ENCODE data around the gene MACROD2. TPM values are rescaled to one million over a fixed set of nuclear protein-coding genes. Genes with fewer than 3 reads are reported as not detected.

Gene MACROD2
- total RNA-seq, 1 experiment from 2014 or later = 1.6 TPM

DNA sequence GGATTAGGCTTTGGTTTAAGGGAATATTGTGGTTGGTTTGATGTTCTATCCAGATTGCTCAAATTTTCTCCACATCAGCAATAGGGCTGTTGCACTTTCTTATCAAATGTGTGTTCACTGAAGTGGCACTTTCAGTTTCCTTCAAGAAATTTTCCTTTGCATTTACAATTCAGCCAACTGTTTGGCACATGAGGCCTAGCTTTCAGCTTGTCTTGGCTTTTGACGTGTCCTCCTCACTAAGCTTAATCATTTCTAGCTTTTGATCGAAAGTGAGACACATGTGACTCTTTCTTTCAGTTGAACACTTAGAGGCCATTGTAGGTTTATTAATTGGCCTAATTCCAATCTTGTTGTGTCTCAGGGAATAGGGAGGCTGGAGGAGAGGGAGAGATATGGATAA is 237.3 kb downstream of the MACROD2 start:
- Histone ChIP-seq H3K27me3 (ENCODE audit: insufficient read depth, low read length) (no peaks in the 10 kb centered on the region), H3K4ac (ENCODE audit: low read depth, low read length) (no peak overlapping the region), H4K91ac (ENCODE audit: insufficient read length, low read depth, low read length) (no peak overlapping the region), H2BK20ac (ENCODE audit: low read depth, low read length, poor library complexity, severe bottlenecking) (no peak overlapping the region), H3T11ph (ENCODE audit: low read length) (no peak overlapping the region), H3K14ac (ENCODE audit: insufficient read depth, low read length) (no peak overlapping the region), H4K5ac (ENCODE audit: insufficient read length, low read depth, low read length) (no peak overlapping the region), H4K8ac (replicated peaks; ENCODE audit: insufficient read length, low read depth, low read length) (no peak overlapping the region), H3K27ac (ENCODE audit: insufficient read length, low read depth, low read length) (no peak overlapping the region), H3K9me3 (ENCODE audit: control insufficient read depth, low read depth, low read length) (no peaks in the 10 kb centered on the region), H4K20me1 (ENCODE audit: control insufficient read depth, insufficient read depth, insufficient read length) (no peaks in the 10 kb centered on the region), H3K23me2 (ENCODE audit: insufficient read length, low read depth, low read length, poor library complexity, severe bottlenecking) (no peaks in the 10 kb centered on the region), H2BK120ac (ENCODE audit: low read depth, low read length, poor library complexity, severe bottlenecking) (no peak overlapping the region), H2BK5ac (ENCODE audit: insufficient read length, low read length) (no peak overlapping the region), H3K9ac (ENCODE audit: extremely low read depth, insufficient read length, low read length) (no peak overlapping the region), H2AK5ac (ENCODE audit: insufficient read length, low read length) (no peak overlapping the region), H3K79me2 (ENCODE audit: insufficient read depth, low read length) (no peaks in the 10 kb centered on the region), H3K4me1 (ENCODE audit: insufficient read depth, low read length) (no peaks in the 10 kb centered on the region), H3K56ac (ENCODE audit: insufficient read length, low read depth, low read length) (no peak overlapping the region), H2AFZ (ENCODE audit: low read length) (no peak overlapping the region), H2BK12ac (ENCODE audit: insufficient read length, low read depth, low read length) (no peak overlapping the region), H3K18ac (ENCODE audit: insufficient read length, low read depth, low read length) (no peak overlapping the region), H3K79me1 (ENCODE audit: insufficient read depth, low read depth, low read length, poor library complexity, severe bottlenecking) (no peaks in the 10 kb centered on the region), H3K23ac (ENCODE audit: insufficient read length, low read depth, low read length) (no peak overlapping the region), H2BK15ac (ENCODE audit: low read depth, low read length) (no peak overlapping the region), H3K4me2 (ENCODE audit: insufficient read depth, insufficient read length, low read length) (no peak overlapping the region)
- no peaks in the 10 kb centered on the region for H3K9me3 Mint-ChIP-seq
- DNase-seq = no peak
- H3K4me3 Mint-ChIP-seq = no peak overlapping the region
- TF ChIP-seq, protein P1, sequence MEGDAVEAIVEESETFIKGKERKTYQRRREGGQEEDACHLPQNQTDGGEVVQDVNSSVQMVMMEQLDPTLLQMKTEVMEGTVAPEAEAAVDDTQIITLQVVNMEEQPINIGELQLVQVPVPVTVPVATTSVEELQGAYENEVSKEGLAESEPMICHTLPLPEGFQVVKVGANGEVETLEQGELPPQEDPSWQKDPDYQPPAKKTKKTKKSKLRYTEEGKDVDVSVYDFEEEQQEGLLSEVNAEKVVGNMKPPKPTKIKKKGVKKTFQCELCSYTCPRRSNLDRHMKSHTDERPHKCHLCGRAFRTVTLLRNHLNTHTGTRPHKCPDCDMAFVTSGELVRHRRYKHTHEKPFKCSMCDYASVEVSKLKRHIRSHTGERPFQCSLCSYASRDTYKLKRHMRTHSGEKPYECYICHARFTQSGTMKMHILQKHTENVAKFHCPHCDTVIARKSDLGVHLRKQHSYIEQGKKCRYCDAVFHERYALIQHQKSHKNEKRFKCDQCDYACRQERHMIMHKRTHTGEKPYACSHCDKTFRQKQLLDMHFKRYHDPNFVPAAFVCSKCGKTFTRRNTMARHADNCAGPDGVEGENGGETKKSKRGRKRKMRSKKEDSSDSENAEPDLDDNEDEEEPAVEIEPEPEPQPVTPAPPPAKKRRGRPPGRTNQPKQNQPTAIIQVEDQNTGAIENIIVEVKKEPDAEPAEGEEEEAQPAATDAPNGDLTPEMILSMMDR (conservative IDR thresholded peaks at IDR 0.05) = no peak
- no peaks in the 10 kb centered on the region for H3K27me3 Mint-ChIP-seq (ENCODE audit: low read depth)
- no peak overlapping the region for H3K27ac Mint-ChIP-seq
- H3K36me3 Mint-ChIP-seq (ENCODE audit: insufficient read depth in 1 of 3, low read depth in 3 of 3) = peaks cover 0 to 2% (median 0%) of the 10 kb centered on the region in 3 experiments; a peak in 1 of 7 replicates
- H3K4me1 Mint-ChIP-seq = no peaks in the 10 kb centered on the region
- WGBS (ENCODE audit: extremely low coverage, insufficient read length, low lambda C conversion rate) = no CpG with 5 or more reads among the region's 2 CpGs

Data from H9 (cell line).